Transverse colon (tissue), 4 donors: ENCODE results near the gene GLRX. TPM values are rescaled to one million over a fixed set of nuclear protein-coding genes. Genes with fewer than 3 reads are reported as not detected.
A peak's percentile ranks its signal among the peaks of the same experiment; 100 is the strongest.

Experiments used
- DNase-seq: peaks from one replicate; pipeline ENCODE4 v3.0.0-alpha.2; 2019
- H3K27ac ChIP-seq, 4 donors: fragments of 200-600 bp; sonication (generic); 2 replicates each; pipeline ENCODE4 v1.5.1; 2016 to 2018; ENCODE audit warnings: inconsistent platforms in 4 of 4
- H3K27me3 ChIP-seq: fragments of 200-600 bp; sonication (generic); 2 replicates; pipeline ENCODE4 v1.5.1; 2017; ENCODE audit warnings: inconsistent platforms
- H3K36me3 ChIP-seq, 4 donors: fragments of 200-600 bp; sonication (generic); 2 replicates each; pipeline ENCODE4 v1.5.1; 2017 to 2019; ENCODE audit warnings: inconsistent platforms in 4 of 4
- H3K4me1 ChIP-seq, 4 donors: fragments of 200-600 bp; sonication (generic); 2 replicates each; pipeline ENCODE4 v1.5.1; 2017 to 2020; ENCODE audit warnings: inconsistent platforms in 4 of 4
- H3K4me3 ChIP-seq, 4 donors: fragments of 200-600 bp; sonication (generic); 1 replicate in 1 of 4; 2 replicates in 3 of 4; pipeline versions ENCODE4 v1.5.1 to v1.6.1; 2017 to 2019; ENCODE audit warnings: inconsistent platforms in 4 of 4
- H3K9me3 ChIP-seq, 2 donors: fragments of 200-600 bp; sonication (generic); 2 replicates each; pipeline ENCODE4 v1.5.1; 2017 to 2019; ENCODE audit warnings: inconsistent platforms in 2 of 2
- CTCF ChIP-seq, 5 experiments: fragments of 200-600 bp in 3 of 5; fragments of 450-650 bp in 2 of 5; sonication (generic) in 3 of 5; IDR thresholded peaks; 1 replicate in 2 of 5; 2 replicates in 3 of 5; pipeline ENCODE4 v1.5.1; 2016 to 2017; ENCODE audit warnings: antibody characterized with exemption in 5 of 5, inconsistent platforms in 3 of 5, mild to moderate bottlenecking in 2 of 5, moderate library complexity in 1 of 5
- EP300 ChIP-seq: sonication (generic); formaldehyde crosslinking; IDR thresholded peaks from one replicate; pipeline ENCODE4 v1.6.1; 2017; ENCODE audit warnings: antibody characterized with exemption, low read depth
- POLR2A ChIP-seq: fragments of 450-650 bp; IDR thresholded peaks from one replicate; pipeline ENCODE4 v1.6.1; 2016; ENCODE audit warnings: antibody characterized with exemption, mild to moderate bottlenecking, moderate library complexity
- POLR2AphosphoS5 ChIP-seq, 3 donors: sonication (generic); formaldehyde crosslinking; IDR thresholded peaks; one replicate each; pipeline ENCODE4 v1.6.1; 2016; ENCODE audit warnings: antibody characterized with exemption in 3 of 3
- WGBS, 2 donors: methylation state at CpG; one replicate each; pipeline ENCODE4 v1.1.5; 2018; ENCODE audit warnings: low coverage in 1 of 2; 5-methylcytosine and 5-hydroxymethylcytosine counted together
- in situ Hi-C, 4 donors: fragments of 200-750 bp; cut with MboI; loops; one replicate each; pipeline versions ENCODE4 v1.15.0 to v1.15.1; 2017; ENCODE audit warnings: low sequenced_read_pairs in 3 of 4, low pct_ligation_motif_present in 1 of 4, low pct_unique_long_range_greater_than_20kb in 1 of 4
- intact Hi-C: fragments of 100-400 bp; cut with DNase I; formaldehyde crosslinking; loops from one replicate; pipeline ENCODE4 v1.15.1; 2023; ENCODE audit warnings: low total_unique reads
- total RNA-seq, 4 donors: library from RNA; depleted of rRNA; stranded (reverse); fragments of >200 nt; gene quantifications; one replicate each; pipeline ENCODE4 v1.1.0, GENCODE V29; 2016

The GLRX gene
- total RNA-seq, 4 donors from 2014 or later: 50.5 to 112 (median 64.4) TPM

- DNase-seq: no peak
- peaks cover 0 to 10% (median 2%) of the 10 kb centered on the region in 4 donors for H3K36me3 ChIP-seq
- H3K4me3 ChIP-seq: no peak overlapping the region
- TF ChIP-seq POLR2AphosphoS5 (IDR thresholded peaks at IDR 0.05): no peak
- TF ChIP-seq CTCF (IDR thresholded peaks at IDR 0.05): no peak
- TF ChIP-seq EP300: no peak
- no peak for TF ChIP-seq POLR2A
- H3K4me1 ChIP-seq: peaks cover 0 to 5% (median 2%) of the 10 kb centered on the region in 4 donors
- 88 to 100% methylated on average over 7 to 9 of the region's 9 CpGs for WGBS, 2 donors
- no peak overlapping the region for H3K27ac ChIP-seq
- H3K27me3 ChIP-seq: no peaks in the 10 kb centered on the region
- no peaks in the 10 kb centered on the region for H3K9me3 ChIP-seq
- intact Hi-C loops: no loop called here
- in situ Hi-C loops: loop anchor here in 1 of 4 donors (5.0 kb wide), 1 partner anchor 63 kb away; no protein-coding TSS in a partner anchor
Observed at GRCh38 chr5:95784514-95785302, 37.8 kb downstream of the GLRX start.

- TF ChIP-seq EP300 (no peak), POLR2A (no peak), POLR2AphosphoS5 (IDR thresholded peaks at IDR 0.05) (no peak)
- 96% methylated on average over 2 to 3 of the region's 3 CpGs for WGBS, 2 donors
- Histone ChIP-seq H3K36me3 (peaks cover 0 to 10% (median 0%) of the 10 kb centered on the region in 4 donors), H3K27ac (no peak overlapping the region), H3K4me1 (peaks cover 0 to 11% (median 2%) of the 10 kb centered on the region in 4 donors), H3K9me3 (no peaks in the 10 kb centered on the region), H3K27me3 (no peaks in the 10 kb centered on the region), H3K4me3 (no peak overlapping the region)
- DNase-seq: no peak
- in situ Hi-C loops (loop anchor here in 1 of 4 donors (5.0 kb wide), 1 partner anchor 64 kb away; no protein-coding TSS in a partner anchor), intact Hi-C loops (no loop called here)
Observed at GRCh38 chr5:95783661-95784060, 38.9 kb downstream of the GLRX start.

GRCh38 chr5:95782181-95782580 is 40.3 kb downstream of the GLRX start:
- Histone ChIP-seq H3K36me3 (peaks cover 0 to 5% (median 0%) of the 10 kb centered on the region in 4 donors), H3K27me3 (no peaks in the 10 kb centered on the region), H3K9me3 (no peaks in the 10 kb centered on the region), H3K4me1 (peaks cover 0 to 13% (median 2%) of the 10 kb centered on the region in 4 donors), H3K27ac (no peak overlapping the region), H3K4me3 (no peak overlapping the region)
- TF ChIP-seq POLR2A (no peak), EP300 (no peak), POLR2AphosphoS5 (IDR thresholded peaks at IDR 0.05) (no peak), CTCF (IDR thresholded peaks at IDR 0.05) (no peak)
- in situ Hi-C loops (loop anchor here in 1 of 4 donors (5.0 kb wide), 1 partner anchor 65 kb away; no protein-coding TSS in a partner anchor), intact Hi-C loops (no loop called here)
- no peak for DNase-seq
- WGBS, 2 donors: 91 to 96% methylated on average over 4 of the region's 4 CpGs

- 37% methylated on average over 4 of the region's 4 CpGs; no CpG with 5 or more reads in 1 of the 2 donors for WGBS, 2 donors
- Histone ChIP-seq H3K4me1 (peaks cover 0 to 13% (median 2%) of the 10 kb centered on the region in 4 donors), H3K27ac (peak overlapping the region; percentile 19 to 65 (median 42)), H3K9me3 (no peaks in the 10 kb centered on the region), H3K27me3 (no peaks in the 10 kb centered on the region), H3K4me3 (no peak overlapping the region), H3K36me3 (peaks cover 0 to 5% (median 0%) of the 10 kb centered on the region in 4 donors)
- in situ Hi-C loops: loop anchor here in 1 of 4 donors (5.0 kb wide), 1 partner anchor 66 kb away; no protein-coding TSS in a partner anchor
- intact Hi-C loops: loop anchor here (2.0 kb wide), 1 partner anchor 66 kb away; no protein-coding TSS in a partner anchor
- peak; percentile 76 to 96 (median 85) for TF ChIP-seq CTCF (IDR thresholded peaks at IDR 0.05)
- no peak for TF ChIP-seq EP300
- peak; percentile 86 for DNase-seq
Observed at GRCh38 chr5:95781101-95781583, 41.4 kb downstream of the GLRX start.
